HG03066 (cell line): ENCODE measurements around the gene MYT1.
"Not testable (repeated sequence)": the region's sequence is repeated elsewhere in the genome, so short reads cannot be mapped to it uniquely, and the experiment has no call there.

ENCODE experiments used
- ATAC-seq: cut with Tn5 transposase; IDR thresholded peaks from one replicate; pipeline ENCODE4 v1.9.1; 2021; ENCODE audit warnings: low read depth; ENCODE audit not compliant: unreplicated experiment

The MYT1 gene

GRCh38 chr20:64228086-64228653, 63.9 kb downstream of the MYT1 start:
- ATAC-seq = no peak

DNA sequence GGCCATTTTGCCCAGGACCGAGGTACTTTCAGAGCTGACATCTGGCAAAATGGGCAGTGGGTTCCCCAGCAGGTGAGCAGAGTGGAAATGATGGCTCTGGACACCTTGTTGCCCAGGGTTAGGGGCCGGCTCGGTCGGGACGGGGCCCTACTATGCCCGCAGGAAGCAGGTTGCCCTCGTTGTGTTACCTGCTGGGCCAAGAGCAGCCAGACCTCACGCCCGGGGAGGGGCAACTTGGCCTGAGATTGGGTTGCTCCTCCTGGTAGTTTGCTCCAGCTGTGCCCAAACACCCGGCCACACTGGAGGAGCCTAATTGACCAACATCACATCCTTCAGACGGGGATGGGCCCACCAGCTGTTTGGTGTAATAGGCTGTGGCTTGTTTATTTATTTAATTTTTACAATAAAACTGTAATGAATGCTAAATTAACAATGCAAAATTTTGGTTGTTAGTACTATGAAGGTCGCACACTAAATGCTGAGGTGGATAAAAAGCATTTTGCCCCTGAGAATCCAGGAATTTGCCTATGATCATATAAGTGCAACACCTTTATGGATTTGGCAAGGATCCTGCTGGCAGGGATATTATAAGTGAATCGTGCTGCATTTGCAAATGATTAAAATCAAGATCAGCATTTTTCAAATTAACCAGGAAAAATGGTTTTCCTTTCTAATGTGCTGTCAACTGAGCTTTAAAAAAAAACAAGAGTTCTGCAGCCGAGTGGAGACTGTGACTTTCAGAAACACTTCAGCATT, 64.7 kb downstream of the MYT1 start:
- ATAC-seq = no peak

DNA sequence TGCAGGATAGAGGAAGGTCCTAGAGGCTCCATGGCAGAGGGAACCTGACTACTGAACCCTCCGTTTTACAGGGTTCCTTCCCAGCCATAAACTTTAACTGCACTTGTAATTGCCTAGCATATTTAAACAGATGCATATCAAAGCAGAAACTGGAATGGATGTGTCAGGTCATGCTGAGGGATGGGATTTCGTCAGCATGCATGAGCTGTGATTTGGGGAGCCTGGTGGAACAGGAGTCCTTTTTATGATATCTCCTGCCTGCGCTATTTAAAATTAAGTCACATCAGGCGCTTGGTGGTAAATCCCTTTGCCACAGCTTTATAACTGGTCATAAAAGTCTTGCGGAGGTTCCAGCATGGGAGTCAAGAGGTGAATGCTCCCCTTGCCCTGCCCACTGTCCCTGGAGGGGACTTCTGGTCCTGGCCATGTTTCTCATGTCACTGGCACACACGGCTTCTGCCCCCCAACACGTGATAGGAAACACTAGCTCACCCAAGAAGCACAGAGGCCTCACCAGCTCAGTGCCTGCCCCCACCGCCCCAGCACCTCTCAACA, 65.3 kb downstream of the MYT1 start:
- no peak for ATAC-seq

DNA sequence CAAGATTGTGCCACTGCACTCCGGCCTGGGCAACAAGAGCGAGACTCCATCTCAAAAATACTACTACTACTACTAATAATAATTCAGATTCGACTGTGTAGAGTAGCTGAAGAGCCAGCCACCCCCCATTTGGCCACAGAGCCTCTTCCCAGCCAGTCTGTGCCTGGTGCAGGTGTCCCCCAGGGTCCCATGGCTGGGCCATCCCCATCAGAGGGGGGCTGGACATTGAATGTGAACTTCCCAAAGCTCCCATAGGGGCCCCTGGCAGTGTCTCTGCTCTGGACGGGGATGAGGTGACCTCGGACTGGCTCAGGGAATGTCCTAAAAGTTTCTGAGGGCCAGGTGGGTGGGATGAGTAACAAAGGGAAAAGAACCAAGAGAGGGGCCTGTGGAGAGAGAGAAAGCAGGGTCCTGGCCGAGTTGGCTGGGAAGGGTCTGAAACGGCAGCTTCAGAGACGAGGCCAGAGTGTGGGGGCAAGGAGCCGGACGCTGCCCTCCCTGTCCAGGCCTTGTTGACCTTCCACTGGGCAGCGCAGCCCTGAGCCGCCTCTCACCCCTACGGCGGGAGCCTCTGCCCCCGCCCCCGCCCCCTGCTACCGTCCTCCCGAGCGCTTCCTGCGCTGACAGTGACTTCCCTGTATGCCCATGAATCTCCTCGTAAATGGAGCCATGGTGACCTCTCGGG, 66.4 kb downstream of the MYT1 start:
- no peak for ATAC-seq

GRCh38 chr20:64231621-64232550, 67.6 kb downstream of the MYT1 start:
- no peak for ATAC-seq

DNA sequence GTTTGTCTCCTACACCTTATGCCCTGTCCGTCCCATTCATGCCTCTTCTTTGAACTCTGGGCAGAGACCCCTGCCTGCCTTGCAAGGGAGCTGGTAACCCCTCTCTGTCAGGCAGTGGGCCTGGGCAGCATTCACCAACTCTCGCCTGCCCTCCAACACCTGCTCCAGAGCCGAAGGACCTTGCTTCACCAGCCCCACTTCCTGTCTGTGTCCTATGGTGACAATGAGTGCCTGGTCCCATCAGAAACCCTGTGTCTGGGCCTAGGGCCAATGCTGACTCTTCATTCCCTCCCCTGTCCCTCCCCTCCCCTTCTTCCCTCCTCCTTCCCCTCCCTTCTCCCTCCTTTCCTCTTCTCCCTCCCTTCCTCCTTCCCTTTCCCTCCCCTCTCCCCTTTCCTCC, 68.5 kb downstream of the MYT1 start:
- ATAC-seq = no peak

GRCh38 chr20:64233725-64234124, 69.5 kb downstream of the MYT1 start:
- ATAC-seq = no peak

GRCh38 chr20:64234291-64234791, 70.1 kb downstream of the MYT1 start:
- ATAC-seq = no peak

GRCh38 chr20:64234921-64235565, 70.8 kb downstream of the MYT1 start:
- not testable (repeated sequence) for ATAC-seq

- ATAC-seq = no peak
These were observed 72.2 kb downstream of the MYT1 start for GRCh38 chr20:64236137-64237088.

- ATAC-seq = no peak
These were observed 73.1 kb downstream of the MYT1 start for GRCh38 chr20:64237316-64237715.

DNA sequence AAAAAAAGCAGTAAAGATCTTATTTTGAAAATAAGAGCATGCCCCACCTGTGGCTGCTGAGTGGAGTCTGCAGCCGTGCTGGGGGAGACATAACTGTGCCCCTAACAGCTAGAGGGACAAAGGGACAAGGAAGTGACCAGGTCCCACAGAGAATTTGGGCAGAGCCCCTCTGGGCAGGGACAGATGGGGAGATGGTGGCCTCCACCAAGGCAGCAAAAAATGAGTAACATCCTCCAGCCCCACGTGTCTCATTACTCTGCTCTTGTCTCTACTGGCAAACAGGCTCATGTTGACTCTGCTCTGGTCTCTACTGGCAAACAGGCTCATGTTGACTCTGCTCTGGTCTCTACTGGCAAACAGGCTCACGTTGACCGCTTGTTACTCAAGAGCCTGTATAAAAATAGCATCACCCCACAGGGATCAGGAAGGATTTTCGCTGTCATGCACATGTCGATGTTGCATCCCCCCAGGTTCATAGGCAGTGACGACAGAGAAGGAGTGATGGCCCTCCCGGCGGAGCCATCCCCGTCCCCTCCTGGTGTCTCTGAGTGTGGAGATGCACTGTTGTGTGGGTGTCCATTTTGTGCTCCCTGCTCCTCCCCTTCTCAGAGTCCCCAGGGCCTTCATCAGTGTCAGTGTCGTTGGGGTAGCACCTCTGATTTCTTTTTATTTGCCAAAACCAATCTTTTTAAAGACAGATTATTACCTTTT, 74.0 kb downstream of the MYT1 start:
- no peak for ATAC-seq

GRCh38 chr20:64238851-64239387, 74.7 kb downstream of the MYT1 start:
- no peak for ATAC-seq

DNA sequence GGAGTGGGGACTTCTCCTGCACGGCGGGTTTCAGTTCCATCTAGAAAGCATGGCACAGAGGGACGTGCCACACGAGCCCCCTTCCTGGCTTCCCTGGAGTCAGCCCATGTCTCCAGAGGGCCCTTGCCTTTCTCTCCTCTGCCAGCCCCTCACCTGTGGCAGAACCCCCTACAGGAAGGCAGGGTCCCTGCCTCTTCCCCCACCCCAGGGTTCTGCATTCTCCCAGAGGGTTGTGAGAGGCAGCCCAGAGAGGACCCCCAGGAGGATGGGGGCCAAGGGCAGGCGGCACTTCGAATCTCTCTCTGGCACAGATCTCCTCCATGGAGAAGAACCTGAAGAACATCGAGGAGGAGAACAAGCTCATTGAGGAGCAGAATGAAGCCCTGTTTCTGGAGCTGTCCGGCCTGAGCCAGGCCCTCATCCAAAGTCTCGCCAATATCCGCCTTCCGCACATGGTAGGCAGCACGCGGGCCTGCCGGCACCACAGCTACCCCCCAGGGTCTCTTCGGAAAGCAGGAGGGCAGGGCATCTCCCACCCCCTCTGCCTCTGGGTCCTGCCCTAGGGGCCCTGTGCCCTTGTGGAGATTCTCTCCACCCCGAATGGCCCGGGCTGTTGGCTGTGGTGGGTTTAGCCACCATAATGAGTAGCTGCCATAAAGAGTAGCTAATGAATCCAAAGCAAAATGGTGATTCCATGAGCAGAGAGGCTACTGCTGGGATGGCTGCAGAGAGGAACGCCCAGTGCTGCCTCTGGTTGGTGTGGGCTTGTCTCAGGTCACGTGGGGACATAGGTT, 75.4 kb downstream of the MYT1 start:
- ATAC-seq = no peak

DNA sequence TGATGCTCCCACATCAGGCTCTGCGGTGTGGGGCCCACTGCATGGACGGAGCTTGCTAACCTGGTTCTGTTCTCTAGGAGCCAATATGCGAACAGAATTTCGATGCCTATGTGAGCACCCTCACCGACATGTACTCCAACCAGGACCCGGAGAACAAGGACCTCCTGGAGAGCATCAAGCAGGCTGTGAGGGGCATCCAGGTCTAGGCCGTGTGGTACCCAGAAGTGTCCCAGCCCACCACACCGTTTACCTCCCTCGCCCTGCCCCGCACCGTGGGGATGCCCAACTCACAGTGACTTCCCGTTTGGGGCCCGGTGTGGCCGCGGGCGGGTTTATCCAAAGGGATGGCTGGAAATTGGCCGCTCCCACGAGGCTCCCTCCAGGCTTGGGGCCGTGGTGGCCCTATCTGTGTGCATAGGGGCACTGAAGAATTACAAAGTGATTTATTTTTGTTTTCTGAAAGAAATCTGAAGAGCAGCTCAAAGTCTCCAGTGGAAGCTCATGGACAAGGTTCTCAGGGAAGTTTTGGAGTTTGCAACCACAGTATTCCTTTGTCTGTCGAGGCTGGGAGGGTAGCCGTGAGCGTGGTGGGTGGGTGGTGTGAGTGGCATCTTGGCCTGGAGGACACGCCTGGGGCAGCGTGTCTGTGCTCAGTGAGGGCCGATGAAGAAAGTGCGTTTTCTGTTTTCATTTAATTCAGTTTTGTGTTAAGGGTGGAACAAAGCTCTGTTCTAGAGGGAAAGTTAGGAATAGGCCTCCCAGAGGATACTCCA, 76.2 kb downstream of the MYT1 start:
- ATAC-seq = no peak

DNA sequence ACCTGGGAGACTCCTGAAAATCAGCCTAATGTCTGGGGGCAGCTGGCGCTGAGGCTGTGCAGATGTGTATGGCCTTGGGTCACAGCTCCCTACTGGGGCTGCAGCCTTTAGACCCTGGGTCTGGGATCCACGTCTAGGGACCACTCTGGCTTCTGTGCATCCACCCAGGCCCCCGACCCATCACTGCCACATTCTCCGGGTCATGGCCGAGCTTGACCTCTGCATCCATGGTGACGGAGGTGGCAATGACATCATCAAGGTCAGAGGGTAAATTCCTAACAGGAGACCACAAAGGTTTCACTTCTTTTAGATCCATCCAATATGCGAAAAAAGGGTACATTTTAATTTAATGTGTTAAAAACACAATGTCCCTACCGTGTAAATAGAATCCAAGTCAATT, 76.8 kb downstream of the MYT1 start:
- no peak for ATAC-seq
